K562 (cell line): ENCODE results near the gene ZCCHC24. TPM values are rescaled to one million over a fixed set of nuclear protein-coding genes. Genes with fewer than 3 reads are reported as not detected.

Source experiments
- CREBBP ChIP-seq: IDR thresholded peaks from one replicate; pipeline ENCODE4 v1.6.1; 2012; ENCODE audit warnings: low read depth, mild to moderate bottlenecking, control low read depth, inconsistent platforms, low read length
- CREM ChIP-seq: IDR thresholded peaks from 2 replicates; pipeline ENCODE4 v1.6.1; 2014; ENCODE audit warnings: antibody characterized with exemption, low read depth
- DEAF1 ChIP-seq: fragments of 450-650 bp; formaldehyde crosslinking; IDR thresholded peaks from 2 replicates; pipeline ENCODE4 v1.4.0; 2020; ENCODE audit warnings: mild to moderate bottlenecking, moderate library complexity
- DIDO1 ChIP-seq: fragments of 450-650 bp; IDR thresholded peaks from 2 replicates; pipeline ENCODE4 v1.6.1; 2016; ENCODE audit warnings: low read depth, missing biosample characterization, missing genetic modification characterization
- FOXP1 ChIP-seq: sonication (generic); formaldehyde crosslinking; IDR thresholded peaks from 2 replicates; pipeline ENCODE4 v1.8.0; 2022; ENCODE audit warnings: mild to moderate bottlenecking, missing genetic modification reagents
- GATAD2A ChIP-seq: fragments of 450-650 bp; IDR thresholded peaks from 2 replicates; pipeline ENCODE4 v1.6.1; 2017
- JUND ChIP-seq, 2 experiments: IDR thresholded peaks; 2 replicates in 1 of 2; 3 replicates in 1 of 2; pipeline ENCODE4 v1.6.1; 2011; ENCODE audit warnings: borderline replicate concordance in 2 of 2, low read depth in 2 of 2, low read length in 2 of 2, improper control_type of control experiment in 1 of 2, missing biosample characterization in 1 of 2, missing genetic modification characterization in 1 of 2, missing genetic modification reagents in 1 of 2
- KLF6 ChIP-seq: fragments of 250-450 bp; sonication (Bioruptor Pico); IDR thresholded peaks from 2 replicates; pipeline ENCODE4 v1.4.0; 2020; ENCODE audit warnings: mild to moderate bottlenecking, moderate library complexity, borderline replicate concordance
- NFIX ChIP-seq: fragments of 250-450 bp; sonication (Bioruptor Pico); IDR thresholded peaks from 2 replicates; pipeline ENCODE4 v1.4.0; 2020; ENCODE audit warnings: low read depth, mild to moderate bottlenecking, moderate library complexity
- PRDM10 ChIP-seq: fragments of 450-650 bp; IDR thresholded peaks from 2 replicates; pipeline ENCODE4 v1.6.1; 2018; ENCODE audit not compliant: partially characterized antibody
- RBM17 ChIP-seq: fragments of 200-400 bp; formaldehyde crosslinking; IDR thresholded peaks from 2 replicates; pipeline ENCODE4 v1.6.1; 2017; ENCODE audit warnings: low read depth, mild to moderate bottlenecking, low read length, borderline replicate concordance
- SIRT6 ChIP-seq: IDR thresholded peaks from one replicate; pipeline ENCODE4 v1.6.1; 2012; ENCODE audit warnings: low read depth, mild to moderate bottlenecking, control low read depth, inconsistent platforms, low read length, moderate library complexity
- SMC3 ChIP-seq: conservative IDR thresholded peaks from 2 replicates; pipeline ENCODE4 v1.6.1; 2011; ENCODE audit warnings: low read depth, low read length, improper control_type of control experiment; ENCODE audit not compliant: insufficient read depth
- ZNF76 ChIP-seq: fragments of 250-450 bp; sonication (Bioruptor Pico); IDR thresholded peaks from 2 replicates; pipeline ENCODE4 v1.4.0; 2020; ENCODE audit warnings: mild to moderate bottlenecking, moderate library complexity, borderline replicate concordance
- polyA plus RNA-seq, 8 experiments: library from polyadenylated mRNA; depleted of rRNA in 4 of 8; stranded (reverse) in 5 of 8; unstranded in 3 of 8; fragments of >200 nt; fragmentation: Nextera tagmentation in 2 of 8; fragmentation: Illumina TruSeq in 1 of 8; extraction: Ambion mirVana in 2 of 8; extraction: Trizol in 1 of 8; gene quantifications; 2 replicates each; pipeline versions ENCODE4 v1.2.1 to v1.2.3, GENCODE V29; 2011 to 2014; ENCODE audit warnings: inconsistent platforms in 1 of 8, missing spikeins in 1 of 8
- total RNA-seq, 7 experiments: library from RNA; depleted of rRNA in 6 of 7; stranded (reverse); fragments of >200 nt in 6 of 7; fragmentation: Illumina TruSeq in 2 of 7; extraction: Trizol in 2 of 7; gene quantifications; 2 replicates each; pipeline versions ENCODE4 v1.2.1 to v1.2.3, GENCODE V29; 2011 to 2021; ENCODE audit warnings: low replicate concordance in 1 of 7
- TF ChIP-seq, protein P1 (sequence below): fragments of 250-450 bp; sonication (Bioruptor Pico); IDR thresholded peaks from 2 replicates; pipeline ENCODE4 v1.4.0; 2020; ENCODE audit warnings: mild to moderate bottlenecking, moderate library complexity, borderline replicate concordance
- TF ChIP-seq, protein P2 (sequence below): fragments of 450-650 bp; IDR thresholded peaks from 2 replicates; pipeline ENCODE4 v1.6.1; 2018; ENCODE audit warnings: mild to moderate bottlenecking, low read depth; ENCODE audit not compliant: partially characterized antibody

ZCCHC24 gene
- total and polyA plus RNA-seq, 9 of the 15 experiments (the other 6 are each of a cell fraction or from before 2014, with no cell fraction given), result 0.84 to 11.0 (median 4.6) TPM

- TF ChIP-seq CREBBP (no peak), ZNF76 (CRISPR knock-in tag) (no peak), NFIX (CRISPR knock-in tag) (no peak), FOXP1 (no peak), GATAD2A (no peak), SMC3 (peak; percentile 97), CREM (0 out of 2 replicates have a peak, but pooled peaks have one; percentile 27), PRDM10 (no peak), RBM17 (no peak), JUND (IDR thresholded peaks at IDR 0.05; ENCODE audit: borderline replicate concordance, low read depth, low read length) (no peak), JUND (tag; IDR thresholded peaks at IDR 0.05; ENCODE audit: borderline replicate concordance, low read depth, low read length) (0 out of 3 replicates have a peak, but pooled peaks have one; percentile 8), SIRT6 (no peak), DEAF1 (peak; percentile 69), KLF6 (peak; percentile 12; the same call in 1 of the 2 replicates), DIDO1 (tag) (no peak)
- TF ChIP-seq, protein P1, sequence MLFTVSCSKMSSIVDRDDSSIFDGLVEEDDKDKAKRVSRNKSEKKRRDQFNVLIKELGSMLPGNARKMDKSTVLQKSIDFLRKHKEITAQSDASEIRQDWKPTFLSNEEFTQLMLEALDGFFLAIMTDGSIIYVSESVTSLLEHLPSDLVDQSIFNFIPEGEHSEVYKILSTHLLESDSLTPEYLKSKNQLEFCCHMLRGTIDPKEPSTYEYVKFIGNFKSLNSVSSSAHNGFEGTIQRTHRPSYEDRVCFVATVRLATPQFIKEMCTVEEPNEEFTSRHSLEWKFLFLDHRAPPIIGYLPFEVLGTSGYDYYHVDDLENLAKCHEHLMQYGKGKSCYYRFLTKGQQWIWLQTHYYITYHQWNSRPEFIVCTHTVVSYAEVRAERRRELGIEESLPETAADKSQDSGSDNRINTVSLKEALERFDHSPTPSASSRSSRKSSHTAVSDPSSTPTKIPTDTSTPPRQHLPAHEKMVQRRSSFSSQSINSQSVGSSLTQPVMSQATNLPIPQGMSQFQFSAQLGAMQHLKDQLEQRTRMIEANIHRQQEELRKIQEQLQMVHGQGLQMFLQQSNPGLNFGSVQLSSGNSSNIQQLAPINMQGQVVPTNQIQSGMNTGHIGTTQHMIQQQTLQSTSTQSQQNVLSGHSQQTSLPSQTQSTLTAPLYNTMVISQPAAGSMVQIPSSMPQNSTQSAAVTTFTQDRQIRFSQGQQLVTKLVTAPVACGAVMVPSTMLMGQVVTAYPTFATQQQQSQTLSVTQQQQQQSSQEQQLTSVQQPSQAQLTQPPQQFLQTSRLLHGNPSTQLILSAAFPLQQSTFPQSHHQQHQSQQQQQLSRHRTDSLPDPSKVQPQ (CRISPR knock-in tag), result no peak
- TF ChIP-seq, protein P2, sequence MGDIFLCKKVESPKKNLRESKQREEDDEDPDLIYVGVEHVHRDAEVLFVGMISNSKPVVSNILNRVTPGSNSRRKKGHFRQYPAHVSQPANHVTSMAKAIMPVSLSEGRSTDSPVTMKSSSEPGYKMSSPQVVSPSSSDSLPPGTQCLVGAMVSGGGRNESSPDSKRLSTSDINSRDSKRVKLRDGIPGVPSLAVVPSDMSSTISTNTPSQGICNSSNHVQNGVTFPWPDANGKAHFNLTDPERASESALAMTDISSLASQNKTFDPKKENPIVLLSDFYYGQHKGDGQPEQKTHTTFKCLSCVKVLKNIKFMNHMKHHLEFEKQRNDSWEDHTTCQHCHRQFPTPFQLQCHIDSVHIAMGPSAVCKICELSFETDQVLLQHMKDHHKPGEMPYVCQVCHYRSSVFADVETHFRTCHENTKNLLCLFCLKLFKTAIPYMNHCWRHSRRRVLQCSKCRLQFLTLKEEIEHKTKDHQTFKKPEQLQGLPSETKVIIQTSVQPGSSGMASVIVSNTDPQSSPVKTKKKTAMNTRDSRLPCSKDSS, result no peak
Measured at GRCh38 chr10:79487296-79488194, 42.1 kb upstream of the ZCCHC24 start (continued).
